K562 (cell line): ENCODE data around the gene MRPL2. TPM values are rescaled to one million over a fixed set of nuclear protein-coding genes. Genes with fewer than 3 reads are reported as not detected.

Experiments
- ARID3B ChIP-seq: fragments of 250-450 bp; sonication (Bioruptor Pico); IDR thresholded peaks from 2 replicates; pipeline ENCODE4 v1.4.0; 2020; ENCODE audit warnings: borderline replicate concordance
- CHAMP1 ChIP-seq: fragments of 450-650 bp; IDR thresholded peaks from 2 replicates; pipeline ENCODE4 v1.6.1; 2016; ENCODE audit warnings: mild to moderate bottlenecking
- ELF4 ChIP-seq: fragments of 450-650 bp; formaldehyde crosslinking; IDR thresholded peaks from 2 replicates; pipeline ENCODE4 v1.4.0; 2022; ENCODE audit warnings: missing genetic modification characterization
- GATAD2A ChIP-seq: fragments of 450-650 bp; IDR thresholded peaks from 2 replicates; pipeline ENCODE4 v1.6.1; 2017
- GTF2E2 ChIP-seq: fragments of 200-800 bp; sonication (Bioruptor generic); IDR thresholded peaks from 2 replicates; pipeline ENCODE4 v1.6.1; 2016; ENCODE audit warnings: missing genetic modification characterization, missing compliant biosample characterization
- HDGF ChIP-seq: fragments of 450-650 bp; IDR thresholded peaks from 2 replicates; pipeline ENCODE4 v1.6.1; 2016
- HNRNPLL ChIP-seq: fragments of 200-400 bp; formaldehyde crosslinking; IDR thresholded peaks from 2 replicates; pipeline ENCODE4 v1.6.1; 2017; ENCODE audit warnings: low read length, low read depth, mild to moderate bottlenecking; ENCODE audit not compliant: poor library complexity, severe bottlenecking
- IRF2 ChIP-seq: sonication (generic); formaldehyde crosslinking; IDR thresholded peaks from 2 replicates; pipeline ENCODE4 v1.8.1; 2022; ENCODE audit warnings: mild to moderate bottlenecking, missing genetic modification reagents
- IRF9 ChIP-seq: fragments of 450-650 bp; IDR thresholded peaks from 2 replicates; pipeline ENCODE4 v1.6.1; 2016; ENCODE audit warnings: missing biosample characterization, missing genetic modification characterization
- MIER1 ChIP-seq: fragments of 450-650 bp; IDR thresholded peaks from 2 replicates; pipeline ENCODE4 v1.6.1; 2016; ENCODE audit warnings: antibody characterized with exemption, mild to moderate bottlenecking, low read depth
- NFRKB ChIP-seq: fragments of 450-650 bp; IDR thresholded peaks from 2 replicates; pipeline ENCODE4 v1.6.1; 2016; ENCODE audit warnings: low read depth
- NR0B1 ChIP-seq: fragments of 450-650 bp; IDR thresholded peaks from one replicate; pipeline ENCODE4 v1.6.1; 2018; ENCODE audit warnings: mild to moderate bottlenecking, moderate library complexity; ENCODE audit not compliant: partially characterized antibody
- SMARCA5 ChIP-seq: fragments of 450-650 bp; IDR thresholded peaks from 2 replicates; pipeline ENCODE4 v1.6.1; 2016
- TARDBP ChIP-seq: fragments of 450-650 bp; IDR thresholded peaks from 2 replicates; pipeline ENCODE4 v1.6.1; 2016
- VEZF1 ChIP-seq: fragments of 200-800 bp; sonication (Bioruptor generic); IDR thresholded peaks from 2 replicates; pipeline ENCODE4 v1.6.1; 2017; ENCODE audit warnings: missing genetic modification characterization, missing compliant biosample characterization
- ZNF354B ChIP-seq: fragments of 250-450 bp; sonication (Bioruptor Pico); IDR thresholded peaks from 2 replicates; pipeline ENCODE4 v1.4.0; 2020
- ZNF395 ChIP-seq: fragments of 200-800 bp; sonication (Bioruptor generic); IDR thresholded peaks from 2 replicates; pipeline ENCODE4 v1.6.1; 2017; ENCODE audit warnings: missing genetic modification characterization, missing compliant biosample characterization
- ZNF444 ChIP-seq: fragments of 250-450 bp; sonication (Bioruptor Pico); IDR thresholded peaks from 2 replicates; pipeline ENCODE4 v1.4.0; 2020; ENCODE audit warnings: mild to moderate bottlenecking, moderate library complexity
- ZNF717 ChIP-seq: fragments of 250-450 bp; sonication (Bioruptor Pico); IDR thresholded peaks from 2 replicates; pipeline ENCODE4 v1.5.0; 2021
- ZZZ3 ChIP-seq: fragments of 450-650 bp; IDR thresholded peaks from 2 replicates; pipeline ENCODE4 v1.6.1; 2016; ENCODE audit warnings: antibody characterized with exemption, mild to moderate bottlenecking, moderate library complexity
- polyA plus RNA-seq, 8 experiments: library from polyadenylated mRNA; depleted of rRNA in 4 of 8; stranded (reverse) in 5 of 8; unstranded in 3 of 8; fragments of >200 nt; fragmentation: Nextera tagmentation in 2 of 8; fragmentation: Illumina TruSeq in 1 of 8; extraction: Ambion mirVana in 2 of 8; extraction: Trizol in 1 of 8; gene quantifications; 2 replicates each; pipeline versions ENCODE4 v1.2.1 to v1.2.3, GENCODE V29; 2011 to 2014; ENCODE audit warnings: inconsistent platforms in 1 of 8, missing spikeins in 1 of 8
- total RNA-seq, 7 experiments: library from RNA; depleted of rRNA in 6 of 7; stranded (reverse); fragments of >200 nt in 6 of 7; fragmentation: Illumina TruSeq in 2 of 7; extraction: Trizol in 2 of 7; gene quantifications; 2 replicates each; pipeline versions ENCODE4 v1.2.1 to v1.2.3, GENCODE V29; 2011 to 2021; ENCODE audit warnings: low replicate concordance in 1 of 7

MRPL2 gene
- total and polyA plus RNA-seq, 9 of the 15 experiments (the other 6 are each of a cell fraction or from before 2014, with no cell fraction given), result 63.1 to 262 (median 121) TPM

GRCh38 chr6:43054206-43054943 is 4.9 kb downstream of the MRPL2 start (continued):
- TF ChIP-seq ARID3B (CRISPR knock-in tag) (no peak), TARDBP (no peak), MIER1 (0 out of 2 replicates have a peak, but pooled peaks have one; percentile 34), GATAD2A (peak; percentile 35; the same call in 1 of the 2 replicates), ELF4 (no peak), CHAMP1 (no peak), VEZF1 (CRISPR knock-in tag) (peak; percentile 17; the same call in 1 of the 2 replicates), IRF2 (CRISPR knock-in tag) (no peak), NFRKB (0 out of 2 replicates have a peak, but pooled peaks have one; percentile 6), ZNF444 (CRISPR knock-in tag) (no peak), NR0B1 (no peak), IRF9 (tag) (no peak), ZNF717 (CRISPR knock-in tag) (no peak), HDGF (0 out of 2 replicates have a peak, but pooled peaks have one; percentile 19), GTF2E2 (tag) (0 out of 2 replicates have a peak, but pooled peaks have one; percentile 26), ZZZ3 (no peak), SMARCA5 (0 out of 2 replicates have a peak, but pooled peaks have one; percentile 40), HNRNPLL (peak; percentile 0), ZNF395 (CRISPR knock-in tag) (0 out of 2 replicates have a peak, but pooled peaks have one; percentile 42), ZNF354B (CRISPR knock-in tag) (no peak)
